DOHH2 (cell line): Measurements from ENCODE around the gene C1orf216.
"Not testable (repeated sequence)": the region's sequence is repeated elsewhere in the genome, so short reads cannot be mapped to it uniquely, and the experiment has no call there.

Experiments used
- H3F3A ChIP-seq: fragments of 200-600 bp; sonication (generic), shearing (Covaris generic); 2 replicates; pipeline ENCODE4 v1.6.0; 2016; ENCODE audit warnings: antibody characterized with exemption, mild to moderate bottlenecking; ENCODE audit not compliant: control insufficient read depth, insufficient read depth
- H3K27ac ChIP-seq: fragments of 200-600 bp; sonication (generic); 2 replicates; pipeline ENCODE4 v1.5.1; 2014; ENCODE audit warnings: low read depth, mild to moderate bottlenecking, low read length, moderate library complexity
- H3K27me3 ChIP-seq: fragments of 200-600 bp; sonication (generic); 2 replicates; pipeline ENCODE4 v1.6.1; 2014; ENCODE audit warnings: mild to moderate bottlenecking, low read length, mixed read lengths; ENCODE audit not compliant: control insufficient read depth
- H3K36me3 ChIP-seq: fragments of 200-600 bp; sonication (generic); 2 replicates; pipeline ENCODE4 v1.6.1; 2014; ENCODE audit warnings: mild to moderate bottlenecking, low read length, moderate library complexity, mixed read lengths; ENCODE audit not compliant: control insufficient read depth
- H3K4me1 ChIP-seq: fragments of 200-600 bp; sonication (generic); 2 replicates; pipeline ENCODE4 v1.6.1; 2014; ENCODE audit warnings: mild to moderate bottlenecking, low read length, mixed read lengths; ENCODE audit not compliant: control insufficient read depth
- H3K4me2 ChIP-seq: fragments of 200-600 bp; sonication (generic); 2 replicates; pipeline ENCODE4 v1.6.0; 2014; ENCODE audit warnings: mild to moderate bottlenecking, low read length, moderate library complexity
- H3K4me3 ChIP-seq: fragments of 200-600 bp; sonication (generic); 2 replicates; pipeline ENCODE4 v1.5.1; 2014; ENCODE audit warnings: mild to moderate bottlenecking, low read length, mixed read lengths
- H3K79me2 ChIP-seq: fragments of 200-600 bp; sonication (generic); 2 replicates; pipeline ENCODE4 v1.6.1; 2014; ENCODE audit warnings: mild to moderate bottlenecking, low read length, mixed read lengths; ENCODE audit not compliant: control insufficient read depth
- H3K9me2 ChIP-seq: fragments of 200-600 bp; sonication (generic); replicated peaks from 2 replicates; pipeline ENCODE4 v1.6.1; 2014; ENCODE audit warnings: mild to moderate bottlenecking, low read length, mixed read lengths; ENCODE audit not compliant: control insufficient read depth
- H3K9me3 ChIP-seq: fragments of 200-600 bp; sonication (generic); 2 replicates; pipeline ENCODE4 v1.6.1; 2014; ENCODE audit warnings: antibody characterized with exemption, low read length, mixed read lengths; ENCODE audit not compliant: control insufficient read depth, insufficient read depth
- H4K20me1 ChIP-seq: fragments of 200-600 bp; sonication (generic); 2 replicates; pipeline ENCODE4 v1.6.0; 2014; ENCODE audit warnings: low read depth, mild to moderate bottlenecking, antibody characterized with exemption, low read length, moderate library complexity; ENCODE audit not compliant: control insufficient read depth, insufficient read depth
- CTCF ChIP-seq: fragments of 200-600 bp; sonication (generic); IDR thresholded peaks from one replicate; pipeline ENCODE4 v1.5.1; 2014; ENCODE audit warnings: antibody characterized with exemption, mild to moderate bottlenecking, low read depth, low read length; ENCODE audit not compliant: poor library complexity, severe bottlenecking
- EZH2phosphoT487 ChIP-seq: fragments of 200-600 bp; sonication (generic); IDR thresholded peaks from 2 replicates; pipeline ENCODE4 v1.6.1; 2017; ENCODE audit warnings: borderline replicate concordance, mild to moderate bottlenecking, antibody characterized with exemption, low read length, moderate library complexity, mixed read lengths

The C1orf216 gene

GRCh38 chr1:35717911-35718476, 690 bp downstream of the C1orf216 start:
- H3K27me3 ChIP-seq = no peaks in the 10 kb centered on the region
- no peak for TF ChIP-seq EZH2phosphoT487
- no peak for TF ChIP-seq CTCF

GRCh38 chr1:35715568-35716002, 3.1 kb downstream of the C1orf216 start:
- Histone ChIP-seq H3K36me3 (peaks cover 13% of the 10 kb centered on the region), H3K9me3 (no peaks in the 10 kb centered on the region), H3F3A (peaks cover 9% of the 10 kb centered on the region), H3K4me2 (no peak overlapping the region), H3K27me3 (no peaks in the 10 kb centered on the region), H3K4me1 (peaks cover 14% of the 10 kb centered on the region), H4K20me1 (no peaks in the 10 kb centered on the region), H3K9me2 (no peaks in the 10 kb centered on the region), H3K4me3 (no peak overlapping the region), H3K27ac (no peak overlapping the region), H3K79me2 (0 out of 2 replicates have a peak, but pooled peaks cover 2% of the 10 kb centered on the region)
- peak; percentile 95 for TF ChIP-seq CTCF
- TF ChIP-seq EZH2phosphoT487 = no peak

More at GRCh38 chr1:35717911-35718476, 690 bp downstream of the C1orf216 start:
- H4K20me1 ChIP-seq = no peaks in the 10 kb centered on the region
- peaks cover 14% of the 10 kb centered on the region for H3K4me1 ChIP-seq
- H3K4me2 ChIP-seq = peak overlapping the region; percentile 85
- 0 out of 2 replicates have a peak, but pooled peaks cover 2% of the 10 kb centered on the region for H3K79me2 ChIP-seq
- peaks cover 9% of the 10 kb centered on the region for H3F3A ChIP-seq
- no peak overlapping the region for H3K27ac ChIP-seq
- peak overlapping the region; percentile 79 for H3K4me3 ChIP-seq
- H3K9me2 ChIP-seq = no peaks in the 10 kb centered on the region
- peaks cover 14% of the 10 kb centered on the region for H3K36me3 ChIP-seq
- no peaks in the 10 kb centered on the region for H3K9me3 ChIP-seq

- H4K20me1 ChIP-seq = no peaks in the 10 kb centered on the region
- peaks cover 7% of the 10 kb centered on the region for H3F3A ChIP-seq
- H3K4me3 ChIP-seq = no peak overlapping the region
- peaks cover 13% of the 10 kb centered on the region for H3K36me3 ChIP-seq
- no peak for TF ChIP-seq CTCF
- no peak for TF ChIP-seq EZH2phosphoT487
- H3K4me2 ChIP-seq = no peak overlapping the region
- 0 out of 2 replicates have a peak, but pooled peaks cover 2% of the 10 kb centered on the region for H3K79me2 ChIP-seq
- H3K9me3 ChIP-seq = no peaks in the 10 kb centered on the region
- H3K9me2 ChIP-seq = no peaks in the 10 kb centered on the region
- H3K4me1 ChIP-seq = peaks cover 14% of the 10 kb centered on the region
- no peaks in the 10 kb centered on the region for H3K27me3 ChIP-seq
- H3K27ac ChIP-seq = no peak overlapping the region
These were observed 3.6 kb downstream of the C1orf216 start for GRCh38 chr1:35714921-35715567.

- not testable (repeated sequence) for H3F3A ChIP-seq, H4K20me1 ChIP-seq, H3K79me2 ChIP-seq, H3K27ac ChIP-seq, H3K4me2 ChIP-seq, H3K9me3 ChIP-seq, H3K4me3 ChIP-seq, H3K4me1 ChIP-seq, H3K9me2 ChIP-seq
- Histone ChIP-seq H3K36me3 (peaks cover 13% of the 10 kb centered on the region), H3K27me3 (peaks cover 28% of the 10 kb centered on the region)
These were observed 7.6 kb downstream of the C1orf216 start for GRCh38 chr1:35711098-35711497.
